Neural progenitor cell (in vitro differentiated cells): Measurements from ENCODE around the gene PIP5K1A. TPM values are rescaled to one million over a fixed set of nuclear protein-coding genes. Genes with fewer than 3 reads are reported as not detected.
A peak's percentile ranks its signal among the peaks of the same experiment; 100 is the strongest.

Experiments used
- DNase-seq: peaks from one replicate; pipeline ENCODE4 v3.0.0-alpha.2; 2016; ENCODE audit warnings: low spot score
- H2AFZ ChIP-seq: fragments of 200-600 bp; sonication (generic); replicated peaks from 2 replicates; pipeline ENCODE4 v1.6.1; 2016; ENCODE audit warnings: antibody characterized with exemption
- H3F3A ChIP-seq: fragments of 200-600 bp; sonication (generic); 2 replicates; pipeline ENCODE4 v1.6.1; 2016; ENCODE audit warnings: antibody characterized with exemption, low read depth
- H3K27ac ChIP-seq: fragments of 200-600 bp; sonication (generic); 2 replicates; pipeline ENCODE4 v1.5.1; 2016; ENCODE audit warnings: mild to moderate bottlenecking
- H3K27me3 ChIP-seq: fragments of 200-600 bp; sonication (generic); 2 replicates; pipeline ENCODE4 v1.6.1; 2016; ENCODE audit warnings: mild to moderate bottlenecking, moderate library complexity
- H3K36me3 ChIP-seq: fragments of 200-600 bp; sonication (generic); 2 replicates; pipeline ENCODE4 v1.5.1; 2016
- H3K4me1 ChIP-seq: fragments of 200-600 bp; sonication (generic); 2 replicates; pipeline ENCODE4 v1.6.1; 2016; ENCODE audit warnings: mixed run types
- H3K4me2 ChIP-seq: fragments of 200-600 bp; sonication (generic); 2 replicates; pipeline ENCODE4 v1.6.1; 2016
- H3K4me3 ChIP-seq: fragments of 200-600 bp; sonication (generic); 2 replicates; pipeline ENCODE4 v1.5.1; 2016
- H3K79me2 ChIP-seq: fragments of 200-600 bp; sonication (generic); 2 replicates; pipeline ENCODE4 v1.6.1; 2016; ENCODE audit warnings: low read depth
- H3K9ac ChIP-seq: fragments of 200-600 bp; sonication (generic); 2 replicates; pipeline ENCODE4 v1.6.1; 2016
- H3K9me3 ChIP-seq: fragments of 200-600 bp; sonication (generic); 2 replicates; pipeline ENCODE4 v1.5.1; 2016; ENCODE audit warnings: low read depth
- H4K20me1 ChIP-seq: fragments of 200-600 bp; sonication (generic); 2 replicates; pipeline ENCODE4 v1.6.1; 2016; ENCODE audit warnings: low read depth
- H3K27ac Mint-ChIP-seq: 3 replicates; pipeline ENCODE4 v1.8.0; 2021; ENCODE audit warnings: mixed read lengths
- H3K27me3 Mint-ChIP-seq: 2 replicates; pipeline ENCODE4 v1.8.0; 2022; ENCODE audit warnings: low read depth, mild to moderate bottlenecking, inconsistent platforms, moderate library complexity, mixed read lengths; ENCODE audit not compliant: insufficient read depth
- H3K36me3 Mint-ChIP-seq: 3 replicates; pipeline ENCODE4 v1.8.0; 2021; ENCODE audit warnings: mixed read lengths
- H3K4me1 Mint-ChIP-seq: 3 replicates; pipeline ENCODE4 v1.8.0; 2021; ENCODE audit warnings: mixed read lengths
- H3K4me3 Mint-ChIP-seq: 3 replicates; pipeline ENCODE4 v1.8.0; 2021; ENCODE audit warnings: mild to moderate bottlenecking, moderate library complexity, mixed read lengths
- H3K9me3 Mint-ChIP-seq: 3 replicates; pipeline ENCODE4 v1.8.0; 2020; ENCODE audit warnings: mixed read lengths
- CTCF ChIP-seq: fragments of 200-600 bp; sonication (generic); IDR thresholded peaks from 2 replicates; pipeline ENCODE4 v1.5.1; 2017; ENCODE audit warnings: antibody characterized with exemption, mild to moderate bottlenecking
- EZH2 ChIP-seq: fragments of 200-600 bp; sonication (generic); IDR thresholded peaks from 2 replicates; pipeline ENCODE4 v1.6.1; 2017; ENCODE audit warnings: antibody characterized with exemption, mild to moderate bottlenecking, moderate library complexity
- EZH2phosphoT487 ChIP-seq: fragments of 200-600 bp; sonication (generic); IDR thresholded peaks from 2 replicates; pipeline ENCODE4 v1.6.1; 2017; ENCODE audit warnings: antibody characterized with exemption
- total RNA-seq: library from RNA; depleted of rRNA; stranded (reverse); fragments of >200 nt; gene quantifications from 2 replicates; pipeline ENCODE4 v1.2.3, GENCODE V29; 2015; ENCODE audit warnings: low replicate concordance

The PIP5K1A gene
- total RNA-seq, 1 donor from 2014 or later: 81.2 TPM

- peaks cover 3% of the 10 kb centered on the region for H3K4me1 Mint-ChIP-seq
- H3K27me3 Mint-ChIP-seq: peaks cover 4% of the 10 kb centered on the region
- peaks cover 21% of the 10 kb centered on the region for H3F3A ChIP-seq
- no peak overlapping the region for H3K4me2 ChIP-seq
- H3K4me3 Mint-ChIP-seq: no peak overlapping the region
- TF ChIP-seq EZH2phosphoT487 (no peak), CTCF (no peak), EZH2 (no peak)
- no peaks in the 10 kb centered on the region for H3K27me3 ChIP-seq
- H3K79me2 ChIP-seq: no peaks in the 10 kb centered on the region
- H3K4me1 ChIP-seq: no peaks in the 10 kb centered on the region
- no peak overlapping the region for H3K9ac ChIP-seq
- no peak for DNase-seq
- H3K9me3 ChIP-seq: no peaks in the 10 kb centered on the region
- H4K20me1 ChIP-seq: peaks cover 7% of the 10 kb centered on the region
- peaks cover 45% of the 10 kb centered on the region for H3K36me3 Mint-ChIP-seq
- H3K27ac ChIP-seq: no peak overlapping the region
- no peak overlapping the region for H3K27ac Mint-ChIP-seq
- no peak overlapping the region for H3K4me3 ChIP-seq
- H3K9me3 Mint-ChIP-seq: no peaks in the 10 kb centered on the region
- peaks cover 16% of the 10 kb centered on the region for H3K36me3 ChIP-seq
- no peak overlapping the region for H2AFZ ChIP-seq
Observed at GRCh38 chr1:151238467-151238739, 40.1 kb downstream of the PIP5K1A start.

GRCh38 chr1:151242442-151242841, 44.1 kb downstream of the PIP5K1A start:
- no peak overlapping the region for H3K27ac Mint-ChIP-seq
- Histone ChIP-seq H3K4me2 (no peak overlapping the region), H4K20me1 (peaks cover 3% of the 10 kb centered on the region), H3F3A (peaks cover 21% of the 10 kb centered on the region), H3K4me1 (no peaks in the 10 kb centered on the region), H3K36me3 (peaks cover 14% of the 10 kb centered on the region), H3K4me3 (no peak overlapping the region), H3K27ac (no peak overlapping the region), H3K9ac (no peak overlapping the region), H2AFZ (no peak overlapping the region), H3K9me3 (no peaks in the 10 kb centered on the region), H3K27me3 (no peaks in the 10 kb centered on the region), H3K79me2 (no peaks in the 10 kb centered on the region)
- H3K4me3 Mint-ChIP-seq: no peak overlapping the region
- TF ChIP-seq CTCF: no peak
- TF ChIP-seq EZH2phosphoT487: no peak
- TF ChIP-seq EZH2: no peak
- peaks cover 6% of the 10 kb centered on the region for H3K4me1 Mint-ChIP-seq
- peaks cover 4% of the 10 kb centered on the region for H3K27me3 Mint-ChIP-seq
- H3K9me3 Mint-ChIP-seq: no peaks in the 10 kb centered on the region
- no peak for DNase-seq
- H3K36me3 Mint-ChIP-seq: peaks cover 46% of the 10 kb centered on the region

- no peak overlapping the region for H3K27ac Mint-ChIP-seq
- H3K4me3 Mint-ChIP-seq: no peak overlapping the region
- Histone ChIP-seq H3K9me3 (no peaks in the 10 kb centered on the region), H3K4me2 (no peak overlapping the region), H3K27ac (peak overlapping the region; percentile 51), H3K79me2 (no peaks in the 10 kb centered on the region), H3K4me1 (no peaks in the 10 kb centered on the region), H3K4me3 (no peak overlapping the region), H3F3A (peaks cover 33% of the 10 kb centered on the region), H3K36me3 (peaks cover 21% of the 10 kb centered on the region), H4K20me1 (peaks cover 3% of the 10 kb centered on the region), H3K9ac (no peak overlapping the region), H2AFZ (no peak overlapping the region), H3K27me3 (no peaks in the 10 kb centered on the region)
- no peaks in the 10 kb centered on the region for H3K9me3 Mint-ChIP-seq
- DNase-seq: peak; percentile 3
- TF ChIP-seq CTCF (no peak), EZH2phosphoT487 (no peak), EZH2 (no peak)
- H3K27me3 Mint-ChIP-seq: peaks cover 4% of the 10 kb centered on the region
- H3K36me3 Mint-ChIP-seq: peaks cover 44% of the 10 kb centered on the region
- peaks cover 6% of the 10 kb centered on the region for H3K4me1 Mint-ChIP-seq
Observed at GRCh38 chr1:151243683-151244216, 45.4 kb downstream of the PIP5K1A start.
